HG02571 (cell line): ENCODE measurements around the gene GAREM2.

Experiments used
- ATAC-seq: cut with Tn5 transposase; IDR thresholded peaks from one replicate; pipeline ENCODE4 v1.9.1; 2021; ENCODE audit warnings: mild to moderate bottlenecking, moderate library complexity; ENCODE audit not compliant: unreplicated experiment

GAREM2 gene

GRCh38 chr2:26224095-26224494 lies 51.2 kb downstream of the GAREM2 start:
- no peak for ATAC-seq

- no peak for ATAC-seq
These were observed 56.7 kb downstream of the GAREM2 start for GRCh38 chr2:26229595-26229994.

- ATAC-seq: no peak
These were observed 57.9 kb downstream of the GAREM2 start for GRCh38 chr2:26230806-26231205.

- no peak for ATAC-seq
These were observed 62.2 kb downstream of the GAREM2 start for GRCh38 chr2:26235089-26235488.

GRCh38 chr2:26237868-26238267 lies 65.0 kb downstream of the GAREM2 start:
- no peak for ATAC-seq

- ATAC-seq: no peak
These were observed 65.5 kb downstream of the GAREM2 start for GRCh38 chr2:26238311-26238958.
